Neural progenitor cell (in vitro differentiated cells): Measurements from ENCODE around the gene PAX5.

Experiments used
- EZH2 ChIP-seq: fragments of 200-600 bp; sonication (generic); IDR thresholded peaks from 2 replicates; pipeline ENCODE4 v1.6.1; 2017; ENCODE audit warnings: antibody characterized with exemption, mild to moderate bottlenecking, moderate library complexity
- TF ChIP-seq, protein P1 (sequence below): fragments of 200-600 bp; sonication (generic); IDR thresholded peaks from 2 replicates; pipeline ENCODE4 v1.5.1; 2017; ENCODE audit warnings: antibody characterized with exemption, mild to moderate bottlenecking

DNA sequence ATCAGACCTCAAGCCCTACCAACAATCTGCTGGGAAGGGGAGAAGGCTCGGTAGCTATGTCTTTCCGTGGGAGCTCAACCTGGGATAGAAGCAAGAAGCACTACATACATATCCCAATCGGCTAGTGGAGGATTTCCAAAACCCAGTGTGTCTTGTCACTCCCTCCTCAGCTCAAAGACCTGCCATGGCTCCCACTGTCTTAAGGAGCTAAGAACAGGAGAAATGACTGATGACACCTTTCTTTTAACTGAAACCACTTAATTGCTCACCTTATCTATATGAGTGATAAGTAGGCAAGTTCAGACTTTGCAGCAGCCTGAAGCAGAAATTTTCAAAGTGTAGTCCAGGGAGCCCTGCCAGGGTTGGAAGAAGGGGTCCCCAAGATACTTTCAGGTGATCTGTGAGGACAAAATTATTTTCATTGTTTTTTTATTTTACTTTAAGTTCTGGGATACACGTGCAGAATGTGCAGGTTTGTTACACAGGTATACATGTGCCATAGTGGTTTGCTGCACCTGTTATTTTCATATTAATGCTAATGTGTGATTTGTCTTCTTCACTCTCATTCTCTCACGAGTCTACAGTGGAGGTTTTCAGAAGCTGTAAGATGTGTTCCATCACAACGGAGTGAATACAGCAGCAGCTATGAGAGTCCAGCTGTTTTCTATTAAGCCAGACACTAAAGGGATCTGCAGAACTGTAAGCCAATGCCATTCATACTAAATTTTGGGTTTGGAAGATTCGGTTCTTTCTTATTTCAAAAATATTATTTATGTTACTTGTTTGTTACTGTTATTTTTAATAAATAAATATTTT, 41.4 kb downstream of the PAX5 start:
- TF ChIP-seq, protein P1, sequence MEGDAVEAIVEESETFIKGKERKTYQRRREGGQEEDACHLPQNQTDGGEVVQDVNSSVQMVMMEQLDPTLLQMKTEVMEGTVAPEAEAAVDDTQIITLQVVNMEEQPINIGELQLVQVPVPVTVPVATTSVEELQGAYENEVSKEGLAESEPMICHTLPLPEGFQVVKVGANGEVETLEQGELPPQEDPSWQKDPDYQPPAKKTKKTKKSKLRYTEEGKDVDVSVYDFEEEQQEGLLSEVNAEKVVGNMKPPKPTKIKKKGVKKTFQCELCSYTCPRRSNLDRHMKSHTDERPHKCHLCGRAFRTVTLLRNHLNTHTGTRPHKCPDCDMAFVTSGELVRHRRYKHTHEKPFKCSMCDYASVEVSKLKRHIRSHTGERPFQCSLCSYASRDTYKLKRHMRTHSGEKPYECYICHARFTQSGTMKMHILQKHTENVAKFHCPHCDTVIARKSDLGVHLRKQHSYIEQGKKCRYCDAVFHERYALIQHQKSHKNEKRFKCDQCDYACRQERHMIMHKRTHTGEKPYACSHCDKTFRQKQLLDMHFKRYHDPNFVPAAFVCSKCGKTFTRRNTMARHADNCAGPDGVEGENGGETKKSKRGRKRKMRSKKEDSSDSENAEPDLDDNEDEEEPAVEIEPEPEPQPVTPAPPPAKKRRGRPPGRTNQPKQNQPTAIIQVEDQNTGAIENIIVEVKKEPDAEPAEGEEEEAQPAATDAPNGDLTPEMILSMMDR, result no peak
- TF ChIP-seq EZH2, result no peak
